ENCODE data around the gene ZNF836. TPM values are rescaled to one million over a fixed set of nuclear protein-coding genes. Genes with fewer than 3 reads are reported as not detected.

ZNF836 gene
- total RNA-seq, 4 donors from 2014 or later = 5.6 to 17.8 (median 8.7) TPM

DNA sequence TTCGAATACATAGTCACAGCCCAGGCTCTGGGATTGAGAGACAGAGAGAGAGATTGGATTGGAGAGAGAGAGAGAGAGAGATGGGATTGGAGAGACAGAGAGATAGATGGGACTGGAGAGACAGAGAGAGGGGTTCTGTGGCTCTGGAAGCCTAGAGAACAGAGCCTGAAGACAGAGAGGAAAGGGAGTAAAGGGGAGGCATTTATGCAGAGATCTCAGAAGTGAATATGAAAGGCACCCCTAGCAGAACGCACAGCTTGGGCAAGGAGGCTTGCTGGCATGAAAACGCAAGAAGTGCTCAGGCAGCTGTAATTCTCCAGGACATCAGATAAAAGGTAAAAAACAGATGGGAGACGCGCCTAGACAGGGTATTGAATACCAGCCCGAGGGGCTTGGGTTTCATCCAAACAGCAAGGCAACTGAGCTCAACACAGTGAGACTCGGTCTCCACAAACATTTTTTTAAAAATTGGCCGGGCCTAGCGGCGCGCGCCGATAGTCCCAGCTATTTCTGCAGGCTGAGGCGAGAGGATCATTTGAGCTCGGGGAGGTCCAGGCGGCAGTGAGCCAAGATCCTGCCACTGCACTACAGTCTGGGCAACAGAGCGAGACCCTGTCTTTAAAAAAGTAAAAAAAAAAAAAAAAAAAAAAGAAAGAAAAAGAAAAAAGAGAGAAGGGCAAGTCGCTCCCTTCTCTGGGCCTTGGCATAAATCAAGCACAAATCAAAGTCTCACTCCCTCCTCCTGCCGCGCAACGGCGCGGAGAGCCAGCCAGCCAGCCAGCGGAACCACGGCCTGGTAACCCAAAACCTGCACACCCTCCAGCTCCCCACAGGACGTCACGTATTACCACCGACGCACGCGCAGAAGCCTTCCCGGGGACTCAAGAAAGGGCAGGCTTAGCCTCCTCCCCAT, 17.7 kb upstream of the ZNF836 start:
- H3K9me3 ChIP-seq = no peaks in the 10 kb centered on the region
- H3K27me3 ChIP-seq = no peaks in the 10 kb centered on the region
- H3K27ac ChIP-seq = peak overlapping the region; percentile 88 to 94 (median 90)
- 3 to 28% methylated on average over 5 to 25 of the region's 32 CpGs for WGBS, 2 donors (ENCODE audit: low coverage in 1 of 2)
- H3K4me3 ChIP-seq = peak overlapping the region; percentile 20 to 68 (median 49)
- TF ChIP-seq, protein P1, sequence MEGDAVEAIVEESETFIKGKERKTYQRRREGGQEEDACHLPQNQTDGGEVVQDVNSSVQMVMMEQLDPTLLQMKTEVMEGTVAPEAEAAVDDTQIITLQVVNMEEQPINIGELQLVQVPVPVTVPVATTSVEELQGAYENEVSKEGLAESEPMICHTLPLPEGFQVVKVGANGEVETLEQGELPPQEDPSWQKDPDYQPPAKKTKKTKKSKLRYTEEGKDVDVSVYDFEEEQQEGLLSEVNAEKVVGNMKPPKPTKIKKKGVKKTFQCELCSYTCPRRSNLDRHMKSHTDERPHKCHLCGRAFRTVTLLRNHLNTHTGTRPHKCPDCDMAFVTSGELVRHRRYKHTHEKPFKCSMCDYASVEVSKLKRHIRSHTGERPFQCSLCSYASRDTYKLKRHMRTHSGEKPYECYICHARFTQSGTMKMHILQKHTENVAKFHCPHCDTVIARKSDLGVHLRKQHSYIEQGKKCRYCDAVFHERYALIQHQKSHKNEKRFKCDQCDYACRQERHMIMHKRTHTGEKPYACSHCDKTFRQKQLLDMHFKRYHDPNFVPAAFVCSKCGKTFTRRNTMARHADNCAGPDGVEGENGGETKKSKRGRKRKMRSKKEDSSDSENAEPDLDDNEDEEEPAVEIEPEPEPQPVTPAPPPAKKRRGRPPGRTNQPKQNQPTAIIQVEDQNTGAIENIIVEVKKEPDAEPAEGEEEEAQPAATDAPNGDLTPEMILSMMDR (IDR thresholded peaks at IDR 0.05) = peak in 2 of 5 experiments; percentile 37 to 50
- TF ChIP-seq POLR2AphosphoS5 (IDR thresholded peaks at IDR 0.05) = peak; percentile 65 to 88 (median 66)
- TF ChIP-seq EP300 (IDR thresholded peaks at IDR 0.05; ENCODE audit: low read depth) = no peak
- no peak for TF ChIP-seq POLR2A (IDR thresholded peaks at IDR 0.05)
- H3K4me1 ChIP-seq = peaks cover 23 to 40% (median 31%) of the 10 kb centered on the region in 4 donors
- DNase-seq = no peak
- H3K36me3 ChIP-seq = no peaks in the 10 kb centered on the region
- in situ Hi-C loops (cut with MboI; ENCODE audit: low pct_ligation_motif_present in 1 of 4, low pct_unique_long_range_greater_than_20kb in 1 of 4, low sequenced_read_pairs in 3 of 4) (no loop called here), intact Hi-C loops (cut with DNase I; ENCODE audit: low total_unique reads) (no loop called here)

- TF ChIP-seq POLR2AphosphoS5 (IDR thresholded peaks at IDR 0.05) (no peak), POLR2A (IDR thresholded peaks at IDR 0.05) (no peak), EP300 (IDR thresholded peaks at IDR 0.05; ENCODE audit: low read depth) (no peak)
- TF ChIP-seq, protein P1 (IDR thresholded peaks at IDR 0.05) = no peak
- 100% methylated on average over 1 of the region's 1 CpG for WGBS, 2 donors (ENCODE audit: low coverage in 1 of 2)
Measured at GRCh38 chr19:52187407-52187806, 16.0 kb upstream of the ZNF836 start.

DNA sequence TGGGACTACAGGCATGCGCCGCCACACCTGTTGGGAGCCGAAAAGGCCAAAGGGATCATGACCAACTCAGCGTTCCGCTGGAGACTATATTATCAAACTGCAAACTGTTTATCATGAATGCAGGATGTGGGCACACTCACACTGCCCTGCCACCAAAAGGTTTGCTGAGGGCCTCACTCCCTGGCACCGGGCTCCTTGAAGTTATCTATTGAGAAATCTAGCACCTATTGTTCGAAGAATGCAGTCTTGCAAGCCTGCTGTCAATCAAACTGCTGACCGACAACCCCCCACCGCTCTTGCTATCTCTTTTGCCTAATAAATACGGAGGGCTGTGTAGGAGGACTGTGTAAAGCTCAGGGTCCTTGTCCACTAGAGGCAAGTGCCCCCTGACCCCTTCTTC, 5.2 kb upstream of the ZNF836 start:
- Histone ChIP-seq H3K27ac (no peak overlapping the region), H3K36me3 (no peaks in the 10 kb centered on the region), H3K4me1 (peaks cover 0 to 6% (median 0%) of the 10 kb centered on the region in 4 donors), H3K27me3 (no peaks in the 10 kb centered on the region), H3K4me3 (no peak overlapping the region), H3K9me3 (no peaks in the 10 kb centered on the region)
- in situ Hi-C loops (cut with MboI; ENCODE audit: low pct_ligation_motif_present in 1 of 4, low pct_unique_long_range_greater_than_20kb in 1 of 4, low sequenced_read_pairs in 3 of 4) (no loop called here), intact Hi-C loops (cut with DNase I; ENCODE audit: low total_unique reads) (no loop called here)
- 87 to 89% methylated on average over 3 to 10 of the region's 10 CpGs for WGBS, 2 donors (ENCODE audit: low coverage in 1 of 2)
- no peak for DNase-seq
- TF ChIP-seq POLR2A (IDR thresholded peaks at IDR 0.05) (no peak), POLR2AphosphoS5 (IDR thresholded peaks at IDR 0.05) (no peak), EP300 (IDR thresholded peaks at IDR 0.05; ENCODE audit: low read depth) (no peak)
- TF ChIP-seq, protein P1 (IDR thresholded peaks at IDR 0.05) = no peak

More at GRCh38 chr19:52187407-52187806, 16.0 kb upstream of the ZNF836 start:
- no peak for DNase-seq
- peaks cover 21 to 27% (median 23%) of the 10 kb centered on the region in 4 donors for H3K4me1 ChIP-seq
- in situ Hi-C loops (cut with MboI; ENCODE audit: low pct_ligation_motif_present in 1 of 4, low pct_unique_long_range_greater_than_20kb in 1 of 4, low sequenced_read_pairs in 3 of 4) (no loop called here), intact Hi-C loops (cut with DNase I; ENCODE audit: low total_unique reads) (no loop called here)
- H3K27ac ChIP-seq = no peak overlapping the region
- no peaks in the 10 kb centered on the region for H3K27me3 ChIP-seq
- H3K9me3 ChIP-seq = no peaks in the 10 kb centered on the region
- no peak overlapping the region for H3K4me3 ChIP-seq
- H3K36me3 ChIP-seq = no peaks in the 10 kb centered on the region

DNA sequence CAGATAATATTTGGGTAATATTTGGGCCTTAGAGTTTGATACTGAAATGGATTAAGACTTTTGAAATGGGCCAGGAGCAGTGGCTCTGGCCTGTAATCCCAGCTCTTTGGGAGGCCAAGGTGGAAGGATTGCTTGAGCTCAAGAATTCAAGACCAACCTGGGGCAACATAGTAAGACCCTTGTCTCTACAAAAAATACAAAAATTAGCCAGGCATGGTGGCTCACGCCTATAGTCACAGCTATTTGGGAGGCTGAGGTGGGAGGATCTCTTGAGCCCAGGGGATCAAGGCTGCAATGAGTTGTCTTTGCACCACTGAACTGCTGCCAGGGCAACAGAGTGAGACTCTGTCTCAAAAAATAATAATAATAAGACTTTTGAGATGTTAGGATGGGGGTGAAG, 926 bp upstream of the ZNF836 start:
- no peaks in the 10 kb centered on the region for H3K27me3 ChIP-seq
- peaks cover 0 to 15% (median 9%) of the 10 kb centered on the region in 4 donors for H3K4me1 ChIP-seq
- TF ChIP-seq EP300 (IDR thresholded peaks at IDR 0.05; ENCODE audit: low read depth) = no peak
- no peak for TF ChIP-seq POLR2A (IDR thresholded peaks at IDR 0.05)
- TF ChIP-seq POLR2AphosphoS5 (IDR thresholded peaks at IDR 0.05) = no peak
- TF ChIP-seq, protein P1 (IDR thresholded peaks at IDR 0.05) = no peak
- no peak for DNase-seq
- H3K27ac ChIP-seq = peak overlapping the region in 1 of 4 donors; percentile 90
- peaks cover 0 to 15% (median 5%) of the 10 kb centered on the region in 4 donors for H3K36me3 ChIP-seq
- WGBS, 2 donors (ENCODE audit: low coverage in 1 of 2) = 100% methylated on average over 1 of the region's 1 CpG
- no peaks in the 10 kb centered on the region for H3K9me3 ChIP-seq
- intact Hi-C loops (cut with DNase I; ENCODE audit: low total_unique reads) (no loop called here), in situ Hi-C loops (cut with MboI; ENCODE audit: low pct_ligation_motif_present in 1 of 4, low pct_unique_long_range_greater_than_20kb in 1 of 4, low sequenced_read_pairs in 3 of 4) (no loop called here)
- peak overlapping the region in 1 of 4 donors; percentile 82 for H3K4me3 ChIP-seq

Measured in transverse colon (tissue), 4 donors.